Tibial nerve (tissue), 4 donors: ENCODE measurements around the gene NAE1. TPM values are rescaled to one million over a fixed set of nuclear protein-coding genes. Genes with fewer than 3 reads are reported as not detected.
"Not testable (repeated sequence)": the region's sequence is repeated elsewhere in the genome, so short reads cannot be mapped to it uniquely, and the experiment has no call there.

Experiments
- DNase-seq, 2 donors: peaks; one replicate each; pipeline ENCODE4 v3.0.0-alpha.2; 2019; ENCODE audit warnings: low spot score in 2 of 2
- H3K27ac ChIP-seq, 4 donors: fragments of 200-600 bp; sonication (generic) in 3 of 4; one replicate each; pipeline ENCODE4 v1.5.1; 2017 to 2019; ENCODE audit warnings: mild to moderate bottlenecking in 1 of 4
- H3K27me3 ChIP-seq, 2 donors: fragments of 200-600 bp; sonication (generic) in 1 of 2; one replicate each; pipeline versions ENCODE4 v1.5.1 to v1.6.0; 2017 to 2019
- H3K36me3 ChIP-seq, 3 donors: fragments of 200-600 bp; sonication (generic); one replicate each; pipeline ENCODE4 v1.5.1; 2018 to 2019
- H3K4me1 ChIP-seq, 4 donors: fragments of 200-600 bp; sonication (generic) in 3 of 4; one replicate each; pipeline ENCODE4 v1.5.1; 2017 to 2019
- H3K4me3 ChIP-seq, 4 donors: fragments of 200-600 bp; sonication (generic) in 3 of 4; one replicate each; pipeline ENCODE4 v1.5.1; 2017 to 2019; ENCODE audit warnings: mild to moderate bottlenecking in 1 of 4, moderate library complexity in 1 of 4
- H3K9me3 ChIP-seq, 4 donors: fragments of 200-600 bp; sonication (generic) in 3 of 4; one replicate each; pipeline ENCODE4 v1.5.1; 2017 to 2019
- EP300 ChIP-seq, 2 donors: sonication (generic); formaldehyde crosslinking; IDR thresholded peaks; one replicate each; pipeline ENCODE4 v1.6.1; 2017; ENCODE audit warnings: antibody characterized with exemption in 2 of 2, mild to moderate bottlenecking in 1 of 2
- POLR2A ChIP-seq, 2 donors: fragments of 450-650 bp; IDR thresholded peaks; one replicate each; pipeline ENCODE4 v1.6.1; 2017; ENCODE audit warnings: antibody characterized with exemption in 2 of 2, mild to moderate bottlenecking in 2 of 2, moderate library complexity in 2 of 2
- WGBS, 2 donors: methylation state at CpG; one replicate each; pipeline ENCODE4 v1.1.5; 2018; 5-methylcytosine and 5-hydroxymethylcytosine counted together
- total RNA-seq, 4 donors: library from RNA; depleted of rRNA; stranded (reverse); fragments of >200 nt; gene quantifications; one replicate each; pipeline ENCODE4 v1.1.0, GENCODE V29; 2016
- TF ChIP-seq, protein P1 (sequence below), 5 experiments: fragments of 200-600 bp in 3 of 5; fragments of 450-650 bp in 2 of 5; sonication (generic) in 3 of 5; IDR thresholded peaks; one replicate each; pipeline ENCODE4 v1.5.1; 2016 to 2019; ENCODE audit warnings: antibody characterized with exemption in 5 of 5, mild to moderate bottlenecking in 3 of 5, moderate library complexity in 2 of 5

Gene NAE1
- total RNA-seq, 4 donors from 2014 or later, result 29.4 to 45.7 (median 34.6) TPM

GRCh38 chr16:66798161-66798560 lies 32.6 kb downstream of the NAE1 start:
- Histone ChIP-seq H3K36me3 (peaks cover 0 to 28% (median 0%) of the 10 kb centered on the region in 3 donors), H3K4me3 (no peak overlapping the region), H3K27me3 (no peaks in the 10 kb centered on the region), H3K9me3 (no peaks in the 10 kb centered on the region), H3K4me1 (no peaks in the 10 kb centered on the region), H3K27ac (no peak overlapping the region)
- DNase-seq, result no peak
- 77 to 82% methylated on average over 2 of the region's 2 CpGs for WGBS, 2 donors
- TF ChIP-seq, protein P1, sequence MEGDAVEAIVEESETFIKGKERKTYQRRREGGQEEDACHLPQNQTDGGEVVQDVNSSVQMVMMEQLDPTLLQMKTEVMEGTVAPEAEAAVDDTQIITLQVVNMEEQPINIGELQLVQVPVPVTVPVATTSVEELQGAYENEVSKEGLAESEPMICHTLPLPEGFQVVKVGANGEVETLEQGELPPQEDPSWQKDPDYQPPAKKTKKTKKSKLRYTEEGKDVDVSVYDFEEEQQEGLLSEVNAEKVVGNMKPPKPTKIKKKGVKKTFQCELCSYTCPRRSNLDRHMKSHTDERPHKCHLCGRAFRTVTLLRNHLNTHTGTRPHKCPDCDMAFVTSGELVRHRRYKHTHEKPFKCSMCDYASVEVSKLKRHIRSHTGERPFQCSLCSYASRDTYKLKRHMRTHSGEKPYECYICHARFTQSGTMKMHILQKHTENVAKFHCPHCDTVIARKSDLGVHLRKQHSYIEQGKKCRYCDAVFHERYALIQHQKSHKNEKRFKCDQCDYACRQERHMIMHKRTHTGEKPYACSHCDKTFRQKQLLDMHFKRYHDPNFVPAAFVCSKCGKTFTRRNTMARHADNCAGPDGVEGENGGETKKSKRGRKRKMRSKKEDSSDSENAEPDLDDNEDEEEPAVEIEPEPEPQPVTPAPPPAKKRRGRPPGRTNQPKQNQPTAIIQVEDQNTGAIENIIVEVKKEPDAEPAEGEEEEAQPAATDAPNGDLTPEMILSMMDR (IDR thresholded peaks at IDR 0.05), result no peak

DNA sequence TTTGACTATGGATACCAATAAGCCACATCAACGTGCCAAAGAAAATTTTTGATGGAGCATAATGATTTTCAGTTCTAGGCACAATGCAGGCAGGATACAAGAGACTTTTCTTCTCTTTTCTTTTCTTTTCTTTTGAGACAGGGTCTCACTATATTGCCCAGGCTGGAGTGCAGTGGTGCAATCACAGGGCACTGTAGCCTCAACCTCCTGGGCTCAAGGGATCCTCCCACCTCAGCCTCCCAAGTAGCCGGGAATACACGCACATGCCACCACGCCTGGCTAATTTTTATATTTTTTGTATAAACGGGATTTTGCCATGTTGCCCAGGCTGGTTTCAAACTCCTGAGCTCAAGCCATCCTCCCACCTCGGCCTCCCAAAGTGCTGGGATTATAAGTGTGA lies 36.8 kb downstream of the NAE1 start:
- H3K27me3 ChIP-seq, H3K36me3 ChIP-seq, H3K27ac ChIP-seq, H3K4me3 ChIP-seq, DNase-seq, H3K4me1 ChIP-seq, H3K9me3 ChIP-seq: not testable (repeated sequence)
- WGBS, 2 donors, result 87 to 88% methylated on average over 6 of the region's 6 CpGs

GRCh38 chr16:66790130-66790733 lies 40.5 kb downstream of the NAE1 start:
- Histone ChIP-seq H3K27me3 (no peaks in the 10 kb centered on the region), H3K4me1 (no peaks in the 10 kb centered on the region), H3K4me3 (no peak overlapping the region), H3K9me3 (no peaks in the 10 kb centered on the region), H3K27ac (no peak overlapping the region), H3K36me3 (no peaks in the 10 kb centered on the region)
- WGBS, 2 donors, result 65 to 71% methylated on average over 3 of the region's 3 CpGs
- DNase-seq, result no peak
- TF ChIP-seq EP300 (IDR thresholded peaks at IDR 0.05) (no peak), POLR2A (IDR thresholded peaks at IDR 0.05) (no peak)
- TF ChIP-seq, protein P1 (IDR thresholded peaks at IDR 0.05), result no peak

DNA sequence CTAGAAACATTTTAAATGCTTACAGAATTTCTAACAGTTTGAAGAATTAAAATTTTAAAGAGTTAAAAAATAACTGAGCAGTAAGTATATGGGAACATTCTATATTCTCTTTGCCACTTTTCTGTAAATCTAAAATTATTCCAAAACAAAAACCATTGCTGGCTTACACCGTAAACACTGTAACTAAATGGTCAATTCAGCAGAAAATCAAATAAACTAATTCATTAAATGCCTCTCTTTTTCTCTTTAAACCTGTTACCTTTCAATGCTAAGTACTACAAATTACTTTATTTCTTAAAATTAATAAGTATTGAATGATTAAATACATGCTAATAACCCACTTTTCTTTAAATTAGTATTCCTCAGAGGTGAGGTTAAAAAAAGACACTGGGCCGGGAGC lies 43.3 kb downstream of the NAE1 start:
- Histone ChIP-seq H3K27me3 (no peaks in the 10 kb centered on the region), H3K27ac (no peak overlapping the region), H3K4me1 (no peaks in the 10 kb centered on the region), H3K9me3 (no peaks in the 10 kb centered on the region), H3K4me3 (no peak overlapping the region), H3K36me3 (no peaks in the 10 kb centered on the region)
- no peak for DNase-seq
- TF ChIP-seq EP300 (IDR thresholded peaks at IDR 0.05) (no peak), POLR2A (IDR thresholded peaks at IDR 0.05) (no peak)
- TF ChIP-seq, protein P1 (IDR thresholded peaks at IDR 0.05), result no peak
- WGBS, 2 donors, result 90 to 91% methylated on average over 2 of the region's 2 CpGs

- Histone ChIP-seq H3K27me3 (no peaks in the 10 kb centered on the region), H3K9me3 (no peaks in the 10 kb centered on the region)
- WGBS, 2 donors, result 81 to 89% methylated on average over 3 of the region's 3 CpGs
Observed at GRCh38 chr16:66786551-66786950, 44.2 kb downstream of the NAE1 start.

More at GRCh38 chr16:66786551-66786950, 44.2 kb downstream of the NAE1 start:
- TF ChIP-seq POLR2A (IDR thresholded peaks at IDR 0.05) (no peak), EP300 (IDR thresholded peaks at IDR 0.05) (no peak)
- TF ChIP-seq, protein P1 (IDR thresholded peaks at IDR 0.05), result no peak
- Histone ChIP-seq H3K27ac (no peak overlapping the region), H3K4me1 (no peaks in the 10 kb centered on the region), H3K4me3 (no peak overlapping the region), H3K36me3 (no peaks in the 10 kb centered on the region)
- no peak for DNase-seq
